Measurements from ENCODE around the gene TCP11. TPM values are rescaled to one million over a fixed set of nuclear protein-coding genes. Genes with fewer than 3 reads are reported as not detected.

TCP11 gene
- total RNA-seq, 1 experiment from 2014 or later, result not detected

- Histone ChIP-seq H3K18ac (ENCODE audit: insufficient read length, low read depth, low read length) (no peak overlapping the region), H3K9ac (ENCODE audit: extremely low read depth, insufficient read length, low read length) (no peak overlapping the region), H2AK5ac (ENCODE audit: insufficient read length, low read length) (no peak overlapping the region)
Observed at GRCh38 chr6:35080016-35080680, 61.0 kb downstream of the TCP11 start.

More at GRCh38 chr6:35080016-35080680, 61.0 kb downstream of the TCP11 start:
- no peak for TF ChIP-seq CTCF (conservative IDR thresholded peaks at IDR 0.05)
- Histone ChIP-seq H2BK12ac (ENCODE audit: insufficient read length, low read depth, low read length) (no peak overlapping the region), H3K27me3 (ENCODE audit: insufficient read depth, low read length) (no peaks in the 10 kb centered on the region), H3K4me2 (ENCODE audit: insufficient read depth, insufficient read length, low read length) (no peak overlapping the region), H3K23ac (ENCODE audit: insufficient read length, low read depth, low read length) (no peak overlapping the region), H2BK5ac (ENCODE audit: insufficient read length, low read length) (no peak overlapping the region), H4K91ac (ENCODE audit: insufficient read length, low read depth, low read length) (no peak overlapping the region), H3K79me1 (ENCODE audit: insufficient read depth, low read depth, low read length, poor library complexity, severe bottlenecking) (no peaks in the 10 kb centered on the region), H2AFZ (ENCODE audit: low read length) (no peak overlapping the region), H3T11ph (ENCODE audit: low read length) (no peak overlapping the region), H3K56ac (ENCODE audit: insufficient read length, low read depth, low read length) (no peak overlapping the region), H3K4me1 (ENCODE audit: insufficient read depth, low read length) (no peaks in the 10 kb centered on the region), H4K5ac (ENCODE audit: insufficient read length, low read depth, low read length) (no peak overlapping the region), H3K14ac (ENCODE audit: insufficient read depth, low read length) (no peak overlapping the region), H2BK20ac (ENCODE audit: low read depth, low read length, poor library complexity, severe bottlenecking) (no peak overlapping the region), H3K79me2 (ENCODE audit: insufficient read depth, low read length) (no peaks in the 10 kb centered on the region), H4K20me1 (ENCODE audit: control insufficient read depth, insufficient read depth, insufficient read length) (no peaks in the 10 kb centered on the region), H3K23me2 (ENCODE audit: insufficient read length, low read depth, low read length, poor library complexity, severe bottlenecking) (no peaks in the 10 kb centered on the region), H4K8ac (replicated peaks; ENCODE audit: insufficient read length, low read depth, low read length) (no peak overlapping the region), H2BK120ac (ENCODE audit: low read depth, low read length, poor library complexity, severe bottlenecking) (no peak overlapping the region), H3K9me3 (ENCODE audit: control insufficient read depth, low read depth, low read length) (no peaks in the 10 kb centered on the region), H3K4ac (ENCODE audit: low read depth, low read length) (no peak overlapping the region), H2BK15ac (ENCODE audit: low read depth, low read length) (no peak overlapping the region), H3K27ac (ENCODE audit: insufficient read length, low read depth, low read length) (no peak overlapping the region)
- H3K27me3 Mint-ChIP-seq (ENCODE audit: low read depth), result no peaks in the 10 kb centered on the region
- WGBS (ENCODE audit: extremely low coverage, insufficient read length, low lambda C conversion rate), result no CpG with 5 or more reads among the region's 13 CpGs
- H3K9me3 Mint-ChIP-seq, result no peaks in the 10 kb centered on the region; a peak in 1 of 5 replicates
- H3K36me3 Mint-ChIP-seq (ENCODE audit: insufficient read depth in 1 of 3, low read depth in 3 of 3), result peaks cover 8 to 44% (median 43%) of the 10 kb centered on the region in 3 experiments
- no peak for DNase-seq
- no peak overlapping the region for H3K4me3 Mint-ChIP-seq
- peaks cover 18 to 23% of the 10 kb centered on the region in 2 experiments for H3K4me1 Mint-ChIP-seq
- H3K27ac Mint-ChIP-seq, result peak overlapping the region in 2 of 3 experiments; percentile 4 to 39; a peak in 1 of 7 replicates
